Measurements from ENCODE around the gene OR2L8.

The OR2L8 gene

DNA sequence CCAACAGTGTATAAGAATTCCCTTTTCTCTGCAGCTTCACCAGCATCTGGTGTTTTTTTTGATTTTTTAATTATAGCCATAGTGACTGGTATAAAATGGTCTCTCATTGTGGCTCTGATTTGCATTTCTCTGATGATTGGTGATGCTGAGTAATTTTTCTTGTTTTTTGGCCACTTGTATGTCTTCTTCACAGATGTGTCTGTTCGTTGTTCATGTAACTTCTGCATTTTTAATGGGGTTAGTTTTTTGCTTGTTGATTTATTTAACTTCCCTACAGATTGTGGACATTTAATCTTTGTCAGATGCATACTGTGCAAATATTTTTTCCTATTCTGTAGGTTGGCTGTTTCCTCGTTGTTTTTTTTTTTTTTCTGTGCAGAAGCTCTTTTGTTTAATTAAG, 44.3 kb downstream of the OR2L8 start:
- no peak for DNase-seq (ENCODE audit: low read depth, low spot score)

DNA sequence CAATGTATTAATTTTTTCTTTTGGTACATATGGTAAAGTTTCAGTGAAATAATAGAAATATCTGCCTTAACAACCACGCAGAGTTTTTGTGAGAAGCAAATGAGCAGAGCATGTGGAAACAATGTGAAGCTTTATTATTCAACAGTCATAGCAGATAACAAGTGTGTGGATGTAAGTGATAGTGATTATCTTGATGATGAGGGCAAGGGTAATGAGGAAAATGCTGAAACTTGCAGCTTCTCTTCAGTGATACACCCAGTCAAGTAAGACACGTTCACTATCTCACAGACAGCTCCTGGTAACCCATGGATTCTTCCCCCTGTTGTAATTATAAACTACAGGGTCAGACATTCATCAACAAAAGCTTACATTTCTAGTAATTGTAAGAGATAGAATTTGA, 50.2 kb downstream of the OR2L8 start:
- DNase-seq (ENCODE audit: low read depth, low spot score): no peak

Measured in smooth muscle cell of the brain vasculature (primary cell).